Breast epithelium (tissue), 4 donors: Measurements from ENCODE around the gene ECE1. TPM values are rescaled to one million over a fixed set of nuclear protein-coding genes. Genes with fewer than 3 reads are reported as not detected.

Experiments used
- DNase-seq, 2 donors: peaks; one replicate each; pipeline ENCODE4 v3.0.0-alpha.2; 2019; ENCODE audit warnings: low spot score in 2 of 2
- H3K27ac ChIP-seq, 2 donors: fragments of 200-600 bp; sonication (generic) in 1 of 2; one replicate each; pipeline ENCODE4 v1.5.1; 2016 to 2019; ENCODE audit warnings: mild to moderate bottlenecking in 1 of 2
- H3K27me3 ChIP-seq, 2 donors: fragments of 200-600 bp; sonication (generic) in 1 of 2; one replicate each; pipeline versions ENCODE4 v1.5.1 to v1.6.0; 2017 to 2019; ENCODE audit warnings: control low read depth in 1 of 2, mild to moderate bottlenecking in 1 of 2
- H3K36me3 ChIP-seq: fragments of 200-600 bp; one replicate; pipeline ENCODE4 v1.5.1; 2019
- H3K4me1 ChIP-seq, 2 donors: fragments of 200-600 bp; sonication (generic); one replicate each; pipeline ENCODE4 v1.5.1; 2016 to 2019; ENCODE audit warnings: control low read depth in 1 of 2
- H3K4me3 ChIP-seq, 3 donors: fragments of 200-600 bp; sonication (generic); 1 replicate in 2 of 3; 2 replicates in 1 of 3; pipeline ENCODE4 v1.5.1; 2016 to 2019; ENCODE audit warnings: mild to moderate bottlenecking in 3 of 3, moderate library complexity in 2 of 3
- H3K9me3 ChIP-seq, 2 donors: fragments of 200-600 bp; sonication (generic) in 1 of 2; one replicate each; pipeline ENCODE4 v1.5.1; 2016 to 2019; ENCODE audit warnings: control low read depth in 1 of 2
- CTCF ChIP-seq, 3 donors: fragments of 450-650 bp; IDR thresholded peaks; one replicate each; pipeline ENCODE4 v1.5.1; 2016 to 2017; ENCODE audit warnings: antibody characterized with exemption in 3 of 3, mild to moderate bottlenecking in 3 of 3, moderate library complexity in 3 of 3
- POLR2A ChIP-seq: fragments of 450-650 bp; IDR thresholded peaks from one replicate; pipeline ENCODE4 v1.6.1; 2016; ENCODE audit warnings: antibody characterized with exemption, mild to moderate bottlenecking, moderate library complexity
- POLR2AphosphoS5 ChIP-seq, 3 donors: sonication (generic); formaldehyde crosslinking; IDR thresholded peaks; one replicate each; pipeline ENCODE4 v1.6.1; 2017; ENCODE audit warnings: antibody characterized with exemption in 3 of 3
- intact Hi-C: fragments of 100-400 bp; cut with DNase I; formaldehyde crosslinking; loops from one replicate; pipeline ENCODE4 v1.15.1; 2023; ENCODE audit warnings: low total_unique reads
- total RNA-seq, 3 donors: library from RNA; depleted of rRNA; stranded (reverse); fragments of >200 nt; gene quantifications; one replicate each; pipeline ENCODE4 v1.1.0, GENCODE V29; 2016

ECE1 gene
- total RNA-seq, 3 donors from 2014 or later, result 62.6 to 121 (median 112) TPM

GRCh38 chr1:21305155-21305899 lies 15.1 kb upstream of the ECE1 start:
- no peak for TF ChIP-seq CTCF (IDR thresholded peaks at IDR 0.05)
- no peak for TF ChIP-seq POLR2A
- no peak for TF ChIP-seq POLR2AphosphoS5 (IDR thresholded peaks at IDR 0.05)
- peaks cover 12 to 33% of the 10 kb centered on the region in 2 donors for H3K4me1 ChIP-seq
- DNase-seq, result no peak

GRCh38 chr1:21304488-21304887 lies 14.2 kb upstream of the ECE1 start:
- Histone ChIP-seq H3K9me3 (no peaks in the 10 kb centered on the region), H3K27ac (peak overlapping the region; percentile 33 to 62), H3K4me1 (peaks cover 12 to 28% of the 10 kb centered on the region in 2 donors), H3K4me3 (no peak overlapping the region), H3K36me3 (no peaks in the 10 kb centered on the region), H3K27me3 (no peaks in the 10 kb centered on the region)
- intact Hi-C loops, result loop anchor here (5.0 kb wide), 1 partner anchor 797 kb away; the partner anchor contains the start of gene MUL1
- DNase-seq, result no peak
- no peak for TF ChIP-seq POLR2A
- no peak for TF ChIP-seq CTCF (IDR thresholded peaks at IDR 0.05)
- TF ChIP-seq POLR2AphosphoS5 (IDR thresholded peaks at IDR 0.05), result no peak

More at GRCh38 chr1:21305155-21305899, 15.1 kb upstream of the ECE1 start:
- no peak overlapping the region for H3K4me3 ChIP-seq
- no peaks in the 10 kb centered on the region for H3K36me3 ChIP-seq
- H3K27me3 ChIP-seq, result no peaks in the 10 kb centered on the region
- intact Hi-C loops, result no loop called here
- H3K9me3 ChIP-seq, result no peaks in the 10 kb centered on the region
- peak overlapping the region; percentile 46 to 62 for H3K27ac ChIP-seq

GRCh38 chr1:21302747-21303715 lies 12.8 kb upstream of the ECE1 start:
- H3K9me3 ChIP-seq, result no peaks in the 10 kb centered on the region
- H3K27ac ChIP-seq, result peak overlapping the region; percentile 11 to 66
- no peaks in the 10 kb centered on the region for H3K27me3 ChIP-seq
- TF ChIP-seq POLR2A (no peak), POLR2AphosphoS5 (IDR thresholded peaks at IDR 0.05) (no peak), CTCF (IDR thresholded peaks at IDR 0.05) (no peak)
- H3K4me3 ChIP-seq, result no peak overlapping the region
- no peaks in the 10 kb centered on the region for H3K36me3 ChIP-seq
- DNase-seq, result no peak
- H3K4me1 ChIP-seq, result peaks cover 5 to 13% of the 10 kb centered on the region in 2 donors
- intact Hi-C loops, result loop anchor here (5.0 kb wide), 1 partner anchor 796 kb away; the partner anchor contains the start of gene MUL1

GRCh38 chr1:21301794-21302440 lies 11.7 kb upstream of the ECE1 start:
- peaks cover 4 to 8% of the 10 kb centered on the region in 2 donors for H3K4me1 ChIP-seq
- no peak for DNase-seq
- H3K27me3 ChIP-seq, result no peaks in the 10 kb centered on the region
- H3K36me3 ChIP-seq, result no peaks in the 10 kb centered on the region
- intact Hi-C loops, result loop anchor here (5.0 kb wide), 1 partner anchor 795 kb away; the partner anchor contains the start of gene MUL1
- TF ChIP-seq POLR2AphosphoS5 (IDR thresholded peaks at IDR 0.05) (no peak), POLR2A (no peak), CTCF (IDR thresholded peaks at IDR 0.05) (no peak)
- H3K27ac ChIP-seq, result peak overlapping the region in 1 of 2 donors; percentile 66
- no peak overlapping the region for H3K4me3 ChIP-seq
- H3K9me3 ChIP-seq, result no peaks in the 10 kb centered on the region
